Esophagus muscularis mucosa (tissue), 4 donors: ENCODE results near the gene ALOX15B.

Source experiments
- EP300 ChIP-seq: sonication (generic); formaldehyde crosslinking; IDR thresholded peaks from one replicate; pipeline ENCODE4 v1.6.1; 2017; ENCODE audit warnings: antibody characterized with exemption
- POLR2AphosphoS5 ChIP-seq, 2 donors: sonication (generic); formaldehyde crosslinking; IDR thresholded peaks; one replicate each; pipeline ENCODE4 v1.6.1; 2017; ENCODE audit warnings: antibody characterized with exemption in 2 of 2
- TF ChIP-seq, protein P1 (sequence below), 3 experiments: fragments of 200-600 bp in 2 of 3; fragments of 450-650 bp in 1 of 3; sonication (generic) in 2 of 3; IDR thresholded peaks; one replicate each; pipeline ENCODE4 v1.5.1; 2017 to 2019; ENCODE audit warnings: antibody characterized with exemption in 3 of 3, mild to moderate bottlenecking in 2 of 3, moderate library complexity in 1 of 3

DNA sequence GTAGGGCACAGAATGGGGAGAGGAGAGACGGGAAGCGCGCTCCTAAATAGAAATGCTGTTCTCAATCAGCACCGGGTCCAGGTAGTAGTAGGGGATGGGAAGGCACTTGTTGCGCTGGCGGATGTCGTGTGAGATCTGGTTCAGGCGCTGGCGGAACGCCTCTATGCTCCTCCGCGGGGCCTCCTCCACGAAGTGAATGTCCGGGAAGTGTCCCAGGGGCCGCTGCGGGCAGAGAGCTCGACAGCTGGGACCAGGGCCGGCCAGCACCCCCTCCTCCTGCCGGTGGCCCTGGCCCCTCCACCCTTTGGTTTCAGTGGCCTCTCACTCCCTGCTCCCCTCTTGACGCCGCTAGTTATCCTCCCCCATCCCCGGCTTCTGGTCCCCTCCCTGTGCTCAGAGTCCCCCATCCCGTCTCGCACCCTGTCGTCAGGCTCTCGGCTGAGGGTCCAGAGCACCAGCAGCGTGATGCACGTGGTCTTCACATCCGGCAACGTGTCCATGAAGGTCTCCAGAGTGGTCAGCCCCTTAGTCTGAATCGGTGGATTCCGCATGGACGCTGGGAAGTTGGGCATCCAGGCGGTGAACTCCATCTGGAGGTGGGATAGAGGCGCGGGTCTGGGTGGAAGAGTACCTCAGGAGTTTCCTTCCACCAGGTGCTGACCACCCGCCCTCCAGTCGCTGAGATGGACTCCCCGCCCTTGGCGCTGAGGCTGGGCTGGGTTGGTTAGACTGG is 34.0 kb downstream of the ALOX15B start:
- TF ChIP-seq, protein P1, sequence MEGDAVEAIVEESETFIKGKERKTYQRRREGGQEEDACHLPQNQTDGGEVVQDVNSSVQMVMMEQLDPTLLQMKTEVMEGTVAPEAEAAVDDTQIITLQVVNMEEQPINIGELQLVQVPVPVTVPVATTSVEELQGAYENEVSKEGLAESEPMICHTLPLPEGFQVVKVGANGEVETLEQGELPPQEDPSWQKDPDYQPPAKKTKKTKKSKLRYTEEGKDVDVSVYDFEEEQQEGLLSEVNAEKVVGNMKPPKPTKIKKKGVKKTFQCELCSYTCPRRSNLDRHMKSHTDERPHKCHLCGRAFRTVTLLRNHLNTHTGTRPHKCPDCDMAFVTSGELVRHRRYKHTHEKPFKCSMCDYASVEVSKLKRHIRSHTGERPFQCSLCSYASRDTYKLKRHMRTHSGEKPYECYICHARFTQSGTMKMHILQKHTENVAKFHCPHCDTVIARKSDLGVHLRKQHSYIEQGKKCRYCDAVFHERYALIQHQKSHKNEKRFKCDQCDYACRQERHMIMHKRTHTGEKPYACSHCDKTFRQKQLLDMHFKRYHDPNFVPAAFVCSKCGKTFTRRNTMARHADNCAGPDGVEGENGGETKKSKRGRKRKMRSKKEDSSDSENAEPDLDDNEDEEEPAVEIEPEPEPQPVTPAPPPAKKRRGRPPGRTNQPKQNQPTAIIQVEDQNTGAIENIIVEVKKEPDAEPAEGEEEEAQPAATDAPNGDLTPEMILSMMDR (IDR thresholded peaks at IDR 0.05): no peak
- TF ChIP-seq POLR2AphosphoS5 (IDR thresholded peaks at IDR 0.05) (no peak), EP300 (no peak)
